ENCODE results near the gene DXO. TPM values are rescaled to one million over a fixed set of nuclear protein-coding genes. Genes with fewer than 3 reads are reported as not detected.
"Not testable (repeated sequence)": the region's sequence is repeated elsewhere in the genome, so short reads cannot be mapped to it uniquely, and the experiment has no call there.

The DXO gene
- total RNA-seq = 10 to 100 TPM; 14.9 to 16.9 TPM

- H3K4me3 Mint-ChIP-seq = peak within 1 kb of the TSS; percentile 93
- H3K9me3 Mint-ChIP-seq = no peaks in the 10 kb centered on the region
- H3K27me3 Mint-ChIP-seq = no peaks in the 10 kb centered on the region
- H3K36me3 Mint-ChIP-seq (ENCODE audit: low read depth) = peaks cover 66% of the 10 kb centered on the region
- H3K27ac Mint-ChIP-seq = peak within 1 kb of the TSS; percentile 95
- peak; percentile 92 for ATAC-seq (replicated peaks)
- H3K4me1 Mint-ChIP-seq = peaks cover 20% of the 10 kb centered on the region
Measured at GRCh38 chr6:31971993-31972708, at the start of gene DXO. TSS of gene DXO (minus strand) at chr6:31972138. CDS start at chr6:31971675, 463 bp downstream.

DNA sequence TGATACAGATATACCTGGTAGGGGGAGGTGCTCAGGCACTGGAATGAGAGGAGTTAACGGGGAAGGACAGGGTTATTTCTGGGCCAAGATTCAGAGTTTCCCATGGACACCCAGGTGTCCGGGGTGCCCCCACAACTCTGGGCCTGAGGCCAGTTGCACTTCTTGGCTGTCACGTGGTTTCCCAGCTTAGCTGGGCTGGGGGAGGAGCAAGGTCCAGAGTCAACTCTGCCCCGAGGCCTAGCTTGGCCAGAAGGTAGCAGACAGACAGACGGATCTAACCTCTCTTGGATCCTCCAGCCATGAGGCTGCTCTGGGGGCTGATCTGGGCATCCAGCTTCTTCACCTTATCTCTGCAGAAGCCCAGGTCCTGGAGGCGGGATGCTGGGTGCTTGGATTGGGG lies 42.6 kb upstream of the DXO start, which contains the start of gene C4B:
Gene C4B (plus strand): TSS at position 249 of the 400 bp plus-strand sequence. CDS start 51 bp downstream, at position 300.
- not testable (repeated sequence) for H3K27me3 Mint-ChIP-seq; ATAC-seq (replicated peaks); H3K9me3 Mint-ChIP-seq; H3K4me3 Mint-ChIP-seq; H3K27ac Mint-ChIP-seq; H3K36me3 Mint-ChIP-seq (ENCODE audit: low read depth); H3K4me1 Mint-ChIP-seq

GRCh38 chr6:32013738-32014137 lies 41.8 kb upstream of the DXO start:
- not testable (repeated sequence) for H3K36me3 Mint-ChIP-seq (ENCODE audit: low read depth); H3K4me1 Mint-ChIP-seq; H3K27ac Mint-ChIP-seq; H3K4me3 Mint-ChIP-seq; H3K27me3 Mint-ChIP-seq; ATAC-seq (replicated peaks); H3K9me3 Mint-ChIP-seq

DNA sequence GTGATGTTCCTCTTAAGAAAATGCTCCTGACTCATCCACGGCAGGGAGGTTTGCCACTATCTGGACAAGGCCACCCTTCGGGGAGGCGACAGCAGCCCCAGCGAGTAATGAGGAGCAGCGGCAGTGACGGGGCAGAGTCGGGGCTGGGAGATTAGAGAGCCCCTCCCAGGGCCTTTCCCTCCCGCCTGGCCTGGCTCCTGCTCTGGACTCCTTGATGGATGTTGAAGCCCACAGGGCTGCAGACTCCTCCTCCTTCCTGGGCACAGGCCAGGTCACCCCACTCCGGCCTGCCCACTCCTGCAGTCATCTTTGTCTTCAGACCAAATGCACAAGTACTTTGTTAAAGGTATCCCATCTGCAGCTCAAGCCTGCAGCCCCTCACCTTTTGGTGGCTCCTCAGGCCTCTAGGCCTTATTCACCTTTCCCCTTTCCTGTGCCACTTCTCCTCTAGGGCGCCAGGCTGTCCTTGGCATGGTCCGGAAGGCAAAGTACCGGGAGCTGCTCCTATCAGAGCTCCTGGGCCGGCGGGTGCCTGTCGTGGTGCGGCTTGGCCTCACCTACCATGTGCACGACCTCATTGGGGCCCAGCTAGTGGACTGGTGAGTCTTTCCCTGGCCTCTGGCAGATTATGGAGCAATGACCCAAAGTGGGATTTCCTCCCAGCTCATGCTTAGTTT lies 41.1 kb upstream of the DXO start:
- not testable (repeated sequence) for ATAC-seq (replicated peaks); H3K27ac Mint-ChIP-seq; H3K9me3 Mint-ChIP-seq; H3K27me3 Mint-ChIP-seq; H3K4me3 Mint-ChIP-seq; H3K36me3 Mint-ChIP-seq (ENCODE audit: low read depth); H3K4me1 Mint-ChIP-seq

DNA sequence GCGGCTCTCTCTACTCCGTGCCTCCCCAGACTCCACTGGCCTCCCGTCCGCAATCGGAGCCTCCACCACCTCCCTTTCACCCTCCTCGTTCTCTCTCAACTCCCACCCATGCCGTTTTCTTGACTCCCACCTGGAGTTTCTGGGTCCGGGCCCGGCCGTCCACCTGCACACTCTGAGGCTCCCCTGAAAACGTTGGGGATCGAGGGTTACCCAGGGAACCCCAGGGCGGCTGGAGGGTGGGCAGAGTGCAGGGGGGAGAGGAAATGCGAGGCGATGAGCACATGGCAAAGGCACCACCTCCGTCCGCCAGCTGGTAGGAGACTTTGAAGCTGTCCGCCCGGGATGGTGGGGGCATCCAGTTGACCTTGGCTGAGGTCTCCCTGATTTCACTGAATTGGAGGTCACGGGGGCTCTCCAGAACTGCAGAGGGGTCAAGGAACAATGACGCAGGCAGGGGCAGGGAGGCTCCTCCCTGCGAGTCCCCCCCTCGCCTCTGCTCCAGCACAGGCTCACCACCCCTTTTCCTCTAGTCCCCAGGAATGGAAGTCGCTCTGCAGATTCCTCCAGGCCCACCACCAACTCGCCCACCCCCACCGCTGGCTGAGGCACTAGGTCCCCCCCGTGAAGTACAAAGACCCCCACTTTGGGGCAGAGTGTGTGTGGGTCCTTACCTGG lies 39.1 kb upstream of the DXO start:
- not testable (repeated sequence) for H3K27me3 Mint-ChIP-seq; H3K4me3 Mint-ChIP-seq; H3K4me1 Mint-ChIP-seq; H3K9me3 Mint-ChIP-seq; H3K27ac Mint-ChIP-seq; H3K36me3 Mint-ChIP-seq (ENCODE audit: low read depth); ATAC-seq (replicated peaks)

DNA sequence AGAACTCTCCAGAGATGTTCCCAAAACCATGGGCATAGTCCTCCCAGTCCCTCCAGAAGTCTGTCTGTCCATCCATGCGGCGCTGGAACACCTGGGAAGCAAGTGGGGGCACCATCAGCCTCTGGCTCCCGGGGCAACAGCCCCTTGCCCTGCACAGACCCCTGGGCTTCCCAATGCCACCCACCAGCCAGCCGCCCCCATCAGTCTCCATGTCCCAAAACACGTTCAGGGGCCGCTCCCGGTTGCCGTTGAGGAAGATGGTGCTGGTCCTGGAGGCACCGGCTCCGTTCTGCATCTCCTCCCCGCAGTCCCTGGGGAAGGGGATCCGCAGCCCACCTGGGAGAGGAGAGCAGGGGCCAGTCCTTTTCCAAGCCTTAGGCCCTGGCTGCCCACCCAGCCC lies 37.6 kb upstream of the DXO start:
- not testable (repeated sequence) for H3K27ac Mint-ChIP-seq; H3K27me3 Mint-ChIP-seq; H3K4me3 Mint-ChIP-seq; H3K36me3 Mint-ChIP-seq (ENCODE audit: low read depth); ATAC-seq (replicated peaks); H3K9me3 Mint-ChIP-seq; H3K4me1 Mint-ChIP-seq

- H3K4me1 Mint-ChIP-seq; H3K36me3 Mint-ChIP-seq (ENCODE audit: low read depth); H3K9me3 Mint-ChIP-seq; ATAC-seq (replicated peaks); H3K27ac Mint-ChIP-seq; H3K4me3 Mint-ChIP-seq; H3K27me3 Mint-ChIP-seq: not testable (repeated sequence)
Measured at GRCh38 chr6:32008616-32009015, 36.7 kb upstream of the DXO start.

- H3K9me3 Mint-ChIP-seq; H3K27ac Mint-ChIP-seq; H3K36me3 Mint-ChIP-seq (ENCODE audit: low read depth); H3K4me1 Mint-ChIP-seq; ATAC-seq (replicated peaks); H3K27me3 Mint-ChIP-seq; H3K4me3 Mint-ChIP-seq: not testable (repeated sequence)
Measured at GRCh38 chr6:32008037-32008436, 36.1 kb upstream of the DXO start.

DNA sequence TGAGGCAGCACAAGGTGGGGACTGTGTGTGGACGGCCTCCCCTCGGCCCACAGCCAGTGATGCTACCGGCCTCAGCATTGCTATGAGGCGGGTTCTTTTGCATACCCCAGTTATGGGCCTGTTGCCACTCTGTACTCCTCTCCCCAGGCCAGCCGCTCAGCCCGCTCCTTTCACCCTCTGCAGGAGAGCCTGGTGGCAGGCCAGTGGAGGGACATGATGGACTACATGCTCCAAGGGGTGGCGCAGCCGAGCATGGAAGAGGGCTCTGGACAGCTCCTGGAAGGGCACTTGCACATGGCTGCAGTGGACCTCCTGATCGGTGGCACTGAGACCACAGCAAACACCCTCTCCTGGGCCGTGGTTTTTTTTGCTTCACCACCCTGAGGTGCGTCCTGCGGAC lies 35.1 kb upstream of the DXO start:
- H3K4me3 Mint-ChIP-seq; H3K4me1 Mint-ChIP-seq; H3K36me3 Mint-ChIP-seq (ENCODE audit: low read depth); ATAC-seq (replicated peaks); H3K27ac Mint-ChIP-seq; H3K9me3 Mint-ChIP-seq; H3K27me3 Mint-ChIP-seq: not testable (repeated sequence)

GRCh38 chr6:32005991-32006529 lies 34.1 kb upstream of the DXO start:
- H3K9me3 Mint-ChIP-seq; H3K4me1 Mint-ChIP-seq; H3K36me3 Mint-ChIP-seq (ENCODE audit: low read depth); H3K27ac Mint-ChIP-seq; ATAC-seq (replicated peaks); H3K4me3 Mint-ChIP-seq; H3K27me3 Mint-ChIP-seq: not testable (repeated sequence)

GRCh38 chr6:32005538-32005880 lies 33.6 kb upstream of the DXO start:
- H3K36me3 Mint-ChIP-seq (ENCODE audit: low read depth); ATAC-seq (replicated peaks); H3K27ac Mint-ChIP-seq; H3K27me3 Mint-ChIP-seq; H3K4me1 Mint-ChIP-seq; H3K9me3 Mint-ChIP-seq; H3K4me3 Mint-ChIP-seq: not testable (repeated sequence)

GRCh38 chr6:32004864-32005537 lies 33.1 kb upstream of the DXO start:
- H3K27me3 Mint-ChIP-seq = not testable (repeated sequence)

DNA sequence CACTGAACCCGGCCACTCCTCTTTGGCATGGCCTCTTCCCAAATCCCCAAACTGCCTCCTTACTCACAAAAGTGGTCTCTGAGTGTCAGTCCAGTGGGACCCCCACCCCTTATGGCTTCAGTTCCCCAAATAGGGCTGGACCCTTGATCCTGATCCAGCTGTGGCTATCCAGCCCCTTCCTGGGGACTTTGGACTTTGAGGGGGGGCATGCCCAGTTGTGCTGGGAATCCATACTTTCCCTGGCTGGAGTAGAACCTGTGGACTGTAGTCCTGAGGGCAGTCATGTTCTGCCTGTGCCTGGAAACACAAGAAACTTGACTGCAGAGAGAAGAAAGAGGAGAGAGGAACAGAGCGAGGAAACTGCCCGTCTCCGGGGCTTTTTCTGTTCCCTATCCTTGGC lies 32.5 kb upstream of the DXO start:
- not testable (repeated sequence) for ATAC-seq (replicated peaks); H3K27me3 Mint-ChIP-seq; H3K9me3 Mint-ChIP-seq; H3K4me1 Mint-ChIP-seq; H3K4me3 Mint-ChIP-seq; H3K27ac Mint-ChIP-seq; H3K36me3 Mint-ChIP-seq (ENCODE audit: low read depth)

More at GRCh38 chr6:32004864-32005537, 33.1 kb upstream of the DXO start:
- not testable (repeated sequence) for H3K9me3 Mint-ChIP-seq; H3K36me3 Mint-ChIP-seq (ENCODE audit: low read depth); H3K4me1 Mint-ChIP-seq; H3K4me3 Mint-ChIP-seq
- peak; percentile 80 for ATAC-seq (replicated peaks)
- peak overlapping the region; percentile 43 for H3K27ac Mint-ChIP-seq

- H3K27me3 Mint-ChIP-seq; H3K36me3 Mint-ChIP-seq (ENCODE audit: low read depth); H3K27ac Mint-ChIP-seq; H3K4me3 Mint-ChIP-seq; H3K9me3 Mint-ChIP-seq; ATAC-seq (replicated peaks); H3K4me1 Mint-ChIP-seq: not testable (repeated sequence)
Measured at GRCh38 chr6:32003301-32003700, 31.4 kb upstream of the DXO start.

All from activated T-helper 17 cell treated with anti-CD3 and anti-CD28 coated beads, Interleukin-2, amount 50 U/mL, for 72 hours (primary cell).